Measurements from ENCODE around the gene KRTAP4-16. TPM values are rescaled to one million over a fixed set of nuclear protein-coding genes. Genes with fewer than 3 reads are reported as not detected.
"Not testable (repeated sequence)": the region's sequence is repeated elsewhere in the genome, so short reads cannot be mapped to it uniquely, and the experiment has no call there.

Gene KRTAP4-16
- total RNA-seq, 1 experiment from 2014 or later: not detected

DNA sequence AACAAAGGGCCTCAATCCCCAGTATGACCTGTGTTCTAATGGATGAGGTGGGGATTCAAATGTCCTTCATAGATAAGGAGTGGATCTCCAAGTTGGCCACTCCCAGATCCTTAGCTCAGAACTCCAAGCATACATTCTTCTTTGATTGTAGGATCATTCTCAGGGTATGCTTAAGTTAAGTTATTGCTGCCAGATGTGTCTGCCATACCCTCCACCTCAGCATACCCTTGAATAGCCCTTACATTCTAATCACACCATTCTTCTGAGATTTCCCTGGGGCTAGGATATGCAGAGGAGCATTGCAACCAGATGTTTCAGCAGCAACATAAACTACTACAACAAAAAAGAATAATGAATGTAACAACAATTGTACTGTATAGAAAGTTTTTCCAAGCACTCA lies 34.7 kb downstream of the KRTAP4-16 start:
- ChIA-PET CTCF (no interaction called here), POLR2A (no interaction called here)
- TF ChIP-seq, protein P1, sequence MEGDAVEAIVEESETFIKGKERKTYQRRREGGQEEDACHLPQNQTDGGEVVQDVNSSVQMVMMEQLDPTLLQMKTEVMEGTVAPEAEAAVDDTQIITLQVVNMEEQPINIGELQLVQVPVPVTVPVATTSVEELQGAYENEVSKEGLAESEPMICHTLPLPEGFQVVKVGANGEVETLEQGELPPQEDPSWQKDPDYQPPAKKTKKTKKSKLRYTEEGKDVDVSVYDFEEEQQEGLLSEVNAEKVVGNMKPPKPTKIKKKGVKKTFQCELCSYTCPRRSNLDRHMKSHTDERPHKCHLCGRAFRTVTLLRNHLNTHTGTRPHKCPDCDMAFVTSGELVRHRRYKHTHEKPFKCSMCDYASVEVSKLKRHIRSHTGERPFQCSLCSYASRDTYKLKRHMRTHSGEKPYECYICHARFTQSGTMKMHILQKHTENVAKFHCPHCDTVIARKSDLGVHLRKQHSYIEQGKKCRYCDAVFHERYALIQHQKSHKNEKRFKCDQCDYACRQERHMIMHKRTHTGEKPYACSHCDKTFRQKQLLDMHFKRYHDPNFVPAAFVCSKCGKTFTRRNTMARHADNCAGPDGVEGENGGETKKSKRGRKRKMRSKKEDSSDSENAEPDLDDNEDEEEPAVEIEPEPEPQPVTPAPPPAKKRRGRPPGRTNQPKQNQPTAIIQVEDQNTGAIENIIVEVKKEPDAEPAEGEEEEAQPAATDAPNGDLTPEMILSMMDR (IDR thresholded peaks at IDR 0.05; ENCODE audit: unreplicated experiment): no peak
- no peak for DNase-seq (ENCODE audit: unreplicated experiment)
- Mint-ChIP-seq H3K27me3 (ENCODE audit: insufficient read depth, unreplicated experiment) (no peaks in the 10 kb centered on the region), H3K36me3 (ENCODE audit: insufficient read depth, unreplicated experiment) (peaks cover 4% of the 10 kb centered on the region), H3K4me1 (ENCODE audit: insufficient read depth, unreplicated experiment) (peaks cover 8% of the 10 kb centered on the region), H3K27ac (ENCODE audit: low read depth, unreplicated experiment) (no peak overlapping the region), H3K9me3 (ENCODE audit: unreplicated experiment) (no peaks in the 10 kb centered on the region), H3K4me3 (ENCODE audit: unreplicated experiment) (no peak overlapping the region)
- BruUV-seq (replicated peaks): no TSS peak
- intact Hi-C loops (cut with micrococcal nuclease): loop anchor here (10.0 kb wide), 1 partner anchor 152 kb away; no protein-coding TSS in a partner anchor

- TF ChIP-seq, protein P1 (IDR thresholded peaks at IDR 0.05; ENCODE audit: unreplicated experiment): no peak
- H3K27me3 Mint-ChIP-seq (ENCODE audit: insufficient read depth, unreplicated experiment): no peaks in the 10 kb centered on the region
- H3K4me3 Mint-ChIP-seq (ENCODE audit: unreplicated experiment): no peak within 1 kb of the TSS
- H3K27ac Mint-ChIP-seq (ENCODE audit: low read depth, unreplicated experiment): no peak within 1 kb of the TSS
- DNase-seq (ENCODE audit: unreplicated experiment): peak; percentile 41
- peaks cover 14% of the 10 kb centered on the region for H3K4me1 Mint-ChIP-seq (ENCODE audit: insufficient read depth, unreplicated experiment)
- ChIA-PET POLR2A (no interaction called here), CTCF (no interaction called here)
- no TSS peak for BruUV-seq (replicated peaks)
- intact Hi-C loops (cut with micrococcal nuclease): loop anchor here (10.0 kb wide), 1 partner anchor 151 kb away; no protein-coding TSS in a partner anchor
- H3K36me3 Mint-ChIP-seq (ENCODE audit: insufficient read depth, unreplicated experiment): peaks cover 4% of the 10 kb centered on the region
- no peaks in the 10 kb centered on the region for H3K9me3 Mint-ChIP-seq (ENCODE audit: unreplicated experiment)
Measured at GRCh38 chr17:41065829-41066624, 36.0 kb downstream of the KRTAP4-16 start, which contains the start of gene KRTAP2-4. KRTAP2-4 (minus strand) TSS chr17:41065879; CDS start chr17:41065845, 34 bp downstream.

- H3K27me3 Mint-ChIP-seq (ENCODE audit: insufficient read depth, unreplicated experiment); H3K4me3 Mint-ChIP-seq (ENCODE audit: unreplicated experiment); CTCF ChIA-PET; POLR2A ChIA-PET; H3K36me3 Mint-ChIP-seq (ENCODE audit: insufficient read depth, unreplicated experiment); BruUV-seq (replicated peaks); H3K27ac Mint-ChIP-seq (ENCODE audit: low read depth, unreplicated experiment); DNase-seq (ENCODE audit: unreplicated experiment); H3K9me3 Mint-ChIP-seq (ENCODE audit: unreplicated experiment): not testable (repeated sequence)
- intact Hi-C loops (cut with micrococcal nuclease): loop anchor here (10.0 kb wide), 1 partner anchor 150 kb away; no protein-coding TSS in a partner anchor
- H3K4me1 Mint-ChIP-seq (ENCODE audit: insufficient read depth, unreplicated experiment): peaks cover 20% of the 10 kb centered on the region
Measured at GRCh38 chr17:41065016-41065689, 36.9 kb downstream of the KRTAP4-16 start.

- no peaks in the 10 kb centered on the region for H3K9me3 Mint-ChIP-seq (ENCODE audit: unreplicated experiment)
- intact Hi-C loops (cut with micrococcal nuclease): loop anchor here (10.0 kb wide), 1 partner anchor 150 kb away; no protein-coding TSS in a partner anchor
- no peak overlapping the region for H3K27ac Mint-ChIP-seq (ENCODE audit: low read depth, unreplicated experiment)
- CTCF ChIA-PET: no interaction called here
- POLR2A ChIA-PET: interaction anchor here (0.6 kb wide), 1 partner anchor 293 kb away, joined by 3 read pairs; no protein-coding TSS in a partner anchor
- TF ChIP-seq, protein P1 (IDR thresholded peaks at IDR 0.05; ENCODE audit: unreplicated experiment): no peak
- DNase-seq (ENCODE audit: unreplicated experiment): no peak
- BruUV-seq (replicated peaks): no TSS peak
- no peaks in the 10 kb centered on the region for H3K27me3 Mint-ChIP-seq (ENCODE audit: insufficient read depth, unreplicated experiment)
- H3K36me3 Mint-ChIP-seq (ENCODE audit: insufficient read depth, unreplicated experiment): peaks cover 4% of the 10 kb centered on the region
- peaks cover 26% of the 10 kb centered on the region for H3K4me1 Mint-ChIP-seq (ENCODE audit: insufficient read depth, unreplicated experiment)
- H3K4me3 Mint-ChIP-seq (ENCODE audit: unreplicated experiment): no peak overlapping the region
Measured at GRCh38 chr17:41064301-41064700, 37.7 kb downstream of the KRTAP4-16 start.

Measured in MCF 10A (cell line).